ENCODE measurements around the gene RHBDL2. TPM values are rescaled to one million over a fixed set of nuclear protein-coding genes. Genes with fewer than 3 reads are reported as not detected.

RHBDL2 gene
- total and polyA plus RNA-seq, 10 of the 15 experiments (the other 5 are each of a cell fraction or from before 2014, with no cell fraction given) = 0.05 TPM; not detected in 9

DNA sequence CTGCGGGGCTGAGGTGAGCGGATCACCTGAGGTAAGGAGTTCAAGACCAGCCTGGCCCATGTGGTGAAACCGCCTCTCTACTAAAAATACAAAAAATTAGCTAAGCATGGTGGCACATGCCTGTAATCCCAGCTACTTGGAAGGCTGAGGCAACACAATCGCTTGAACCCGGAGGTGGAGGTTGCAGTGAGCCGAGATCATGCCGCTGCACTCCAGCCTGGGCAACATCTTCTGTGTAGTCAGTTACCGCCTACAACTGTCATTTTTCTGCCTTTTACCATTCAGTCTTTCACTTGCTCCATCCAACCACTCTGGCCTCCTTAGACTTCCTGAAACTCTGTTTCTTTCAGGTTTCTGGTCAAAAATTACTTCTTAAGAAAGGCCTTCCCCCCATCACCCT, 70.6 kb downstream of the RHBDL2 start:
- H3K4me2 ChIP-seq (ENCODE audit: control insufficient read depth, insufficient read depth) = peak overlapping the region; percentile 91
- H3K9me3 ChIP-seq (replicated peaks; ENCODE audit: control insufficient read depth, insufficient read depth, low read length) = no peaks in the 10 kb centered on the region
- ChIA-PET CTCF (no interaction called here), RAD21 (ENCODE audit: unreplicated experiment) (no interaction called here), POLR2A (interaction anchor here (3.7 kb wide), 1 partner anchor 14 kb away, joined by 14 read pairs; no protein-coding TSS in a partner anchor), SMC1A (ENCODE audit: uncharacterized antibody, unreplicated experiment) (interaction anchor here (1.5 kb wide), 1 partner anchor 9 kb away, joined by 11 read pairs; no protein-coding TSS in a partner anchor)
- no TSS peak for BruUV-seq (replicated peaks)
- no peak overlapping the region for H2AFZ ChIP-seq (ENCODE audit: control insufficient read depth, low read depth, low read length)
- no peaks in the 10 kb centered on the region for H3K27me3 ChIP-seq (replicated peaks in 1 of 2; ENCODE audit: control insufficient read depth in 2 of 2, insufficient read depth in 2 of 2, low read length in 1 of 2)
- TF ChIP-seq SMAD5 (IDR thresholded peaks at IDR 0.05; ENCODE audit: low read depth) = no peak
- no peak for TF ChIP-seq EED (IDR thresholded peaks at IDR 0.05; ENCODE audit: low read depth)
- TF ChIP-seq NR2C1 (IDR thresholded peaks at IDR 0.05) = no peak
- TF ChIP-seq MXI1 (IDR thresholded peaks at IDR 0.05; ENCODE audit: low read depth, low read length) = no peak
- TF ChIP-seq, protein P1, sequence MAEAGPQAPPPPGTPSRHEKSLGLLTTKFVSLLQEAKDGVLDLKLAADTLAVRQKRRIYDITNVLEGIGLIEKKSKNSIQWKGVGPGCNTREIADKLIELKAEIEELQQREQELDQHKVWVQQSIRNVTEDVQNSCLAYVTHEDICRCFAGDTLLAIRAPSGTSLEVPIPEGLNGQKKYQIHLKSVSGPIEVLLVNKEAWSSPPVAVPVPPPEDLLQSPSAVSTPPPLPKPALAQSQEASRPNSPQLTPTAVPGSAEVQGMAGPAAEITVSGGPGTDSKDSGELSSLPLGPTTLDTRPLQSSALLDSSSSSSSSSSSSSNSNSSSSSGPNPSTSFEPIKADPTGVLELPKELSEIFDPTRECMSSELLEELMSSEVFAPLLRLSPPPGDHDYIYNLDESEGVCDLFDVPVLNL (IDR thresholded peaks at IDR 0.05; ENCODE audit: low read depth, low read length) = no peak
- no peak for TF ChIP-seq CHD1 (IDR thresholded peaks at IDR 0.05; ENCODE audit: low read depth, low read length)
- TF ChIP-seq PML (IDR thresholded peaks at IDR 0.05; ENCODE audit: low read length) = no peak
- TF ChIP-seq SREBF2 (IDR thresholded peaks at IDR 0.05; ENCODE audit: low read length) = no peak
- no peak for TF ChIP-seq NBN (IDR thresholded peaks at IDR 0.05)
- peaks cover 25% of the 10 kb centered on the region for H3K79me2 ChIP-seq (ENCODE audit: control insufficient read depth, insufficient read depth, low read length)
- intact Hi-C loops (cut with micrococcal nuclease; ENCODE audit: unreplicated experiment) = loop anchor here (5.0 kb wide), 1 partner anchor 121 kb away; the partner anchor contains the start of gene AKIRIN1
- peaks cover 20% of the 10 kb centered on the region for H3K4me1 ChIP-seq (ENCODE audit: control insufficient read depth, insufficient read depth, low read length)
- in situ Hi-C loops (cut with MboI) = no loop called here
- no peak for DNase-seq (ENCODE audit: low read depth, low spot score)
- 96% methylated on average over 8 of the region's 8 CpGs for WGBS (ENCODE audit: insufficient coverage, insufficient replicate concordance, low lambda C conversion rate, missing lambda C conversion rate)
- H3K9ac ChIP-seq (ENCODE audit: control insufficient read depth, insufficient read depth, low read length) = no peak overlapping the region
- H4K20me1 ChIP-seq (ENCODE audit: control insufficient read depth, insufficient read depth) = no peaks in the 10 kb centered on the region
- ATAC-seq = no peak
- no peak overlapping the region for H3K27ac ChIP-seq (ENCODE audit: control insufficient read depth, insufficient read depth)
- H3K36me3 ChIP-seq (ENCODE audit: control insufficient read depth in 2 of 2, insufficient read depth in 2 of 2, low read length in 1 of 2) = no peaks in the 10 kb centered on the region
- H3K4me3 ChIP-seq = no peak overlapping the region
- no peak for FAIRE-seq
